NCI-H526 (cell line): ENCODE data around the gene PCGF2.
A peak's percentile ranks its signal among the peaks of the same experiment; 100 is the strongest.
"Not testable (repeated sequence)": the region's sequence is repeated elsewhere in the genome, so short reads cannot be mapped to it uniquely, and the experiment has no call there.

Experiments
- DNase-seq, 2 experiments: peaks; one replicate each; lab custom pipeline; 2025; lab: John Stamatoyannopoulos, UW

The PCGF2 gene

GRCh38 chr17:38735161-38735997 is 12.8 kb downstream of the PCGF2 start:
- peak in 1 of 2 experiments; percentile 59 for DNase-seq

GRCh38 chr17:38733982-38734973 is 13.9 kb downstream of the PCGF2 start:
- peak in 1 of 2 experiments; percentile 46 for DNase-seq

GRCh38 chr17:38733282-38733981 is 14.7 kb downstream of the PCGF2 start:
- DNase-seq = no peak

- DNase-seq = no peak
Measured at GRCh38 chr17:38732376-38733281, 15.5 kb downstream of the PCGF2 start.

- no peak for DNase-seq
Measured at GRCh38 chr17:38731526-38732294, 16.4 kb downstream of the PCGF2 start.

GRCh38 chr17:38730526-38731379 is 17.4 kb downstream of the PCGF2 start:
- peak in 1 of 2 experiments; percentile 76 for DNase-seq

- peak; percentile 40 to 92 for DNase-seq
Measured at GRCh38 chr17:38729886-38730525, 18.1 kb downstream of the PCGF2 start, which contains the start of gene CISD3. CISD3 (plus strand) TSS chr17:38730341; CDS start chr17:38730359, 18 bp downstream.

- DNase-seq = no peak
Measured at GRCh38 chr17:38729368-38729885, 18.7 kb downstream of the PCGF2 start.

GRCh38 chr17:38728290-38728831 is 19.8 kb downstream of the PCGF2 start:
- no peak for DNase-seq

GRCh38 chr17:38727736-38728135 is 20.4 kb downstream of the PCGF2 start:
- no peak for DNase-seq

- not testable (repeated sequence) for DNase-seq
Measured at GRCh38 chr17:38726145-38726544, 22.0 kb downstream of the PCGF2 start.

GRCh38 chr17:38725066-38725465 is 23.1 kb downstream of the PCGF2 start:
- no peak for DNase-seq

GRCh38 chr17:38724337-38724988 is 23.7 kb downstream of the PCGF2 start:
- DNase-seq = no peak

GRCh38 chr17:38721802-38722201 is 26.3 kb downstream of the PCGF2 start:
- no peak for DNase-seq

- no peak for DNase-seq
Measured at GRCh38 chr17:38720941-38721340, 27.2 kb downstream of the PCGF2 start.

- DNase-seq = peak in 1 of 2 experiments; percentile 27
Measured at GRCh38 chr17:38719943-38720641, 28.0 kb downstream of the PCGF2 start.
